HG03039 (cell line): ENCODE results near the gene CHCHD6.

ENCODE experiments used
- ATAC-seq: cut with Tn5 transposase; IDR thresholded peaks from one replicate; pipeline ENCODE4 v1.9.1; 2021; ENCODE audit warnings: mild to moderate bottlenecking, moderate library complexity; ENCODE audit not compliant: unreplicated experiment

Gene CHCHD6

GRCh38 chr3:126668450-126669401, 35.3 kb upstream of the CHCHD6 start:
- no peak for ATAC-seq

GRCh38 chr3:126671521-126671920, 32.5 kb upstream of the CHCHD6 start:
- ATAC-seq, result no peak

GRCh38 chr3:126672340-126672739, 31.7 kb upstream of the CHCHD6 start:
- no peak for ATAC-seq

GRCh38 chr3:126672741-126673140, 31.3 kb upstream of the CHCHD6 start:
- no peak for ATAC-seq

GRCh38 chr3:126676919-126677705, 26.9 kb upstream of the CHCHD6 start:
- ATAC-seq, result no peak

GRCh38 chr3:126677862-126678503, 26.1 kb upstream of the CHCHD6 start:
- ATAC-seq, result no peak

GRCh38 chr3:126678693-126679317, 25.2 kb upstream of the CHCHD6 start:
- no peak for ATAC-seq

GRCh38 chr3:126679318-126679751, 24.7 kb upstream of the CHCHD6 start:
- no peak for ATAC-seq

- no peak for ATAC-seq
Observed at GRCh38 chr3:126679831-126680666, 24.0 kb upstream of the CHCHD6 start.

- no peak for ATAC-seq
Observed at GRCh38 chr3:126680667-126681055, 23.4 kb upstream of the CHCHD6 start.

- no peak for ATAC-seq
Observed at GRCh38 chr3:126682009-126682408, 22.0 kb upstream of the CHCHD6 start.

GRCh38 chr3:126683069-126683468, 21.0 kb upstream of the CHCHD6 start:
- ATAC-seq, result no peak

- no peak for ATAC-seq
Observed at GRCh38 chr3:126684218-126684751, 19.8 kb upstream of the CHCHD6 start.

GRCh38 chr3:126685021-126685420, 19.0 kb upstream of the CHCHD6 start:
- no peak for ATAC-seq

- ATAC-seq, result no peak
Observed at GRCh38 chr3:126685493-126685892, 18.5 kb upstream of the CHCHD6 start.

- ATAC-seq, result no peak
Observed at GRCh38 chr3:126691765-126692164, 12.3 kb upstream of the CHCHD6 start.

- no peak for ATAC-seq
Observed at GRCh38 chr3:126692858-126693257, 11.2 kb upstream of the CHCHD6 start.

GRCh38 chr3:126693921-126694320, 10.1 kb upstream of the CHCHD6 start:
- ATAC-seq, result no peak

- ATAC-seq, result no peak
Observed at GRCh38 chr3:126696701-126697267, 7.3 kb upstream of the CHCHD6 start.
